Measurements from ENCODE around the gene RNF157.
"Not testable (repeated sequence)": the region's sequence is repeated elsewhere in the genome, so short reads cannot be mapped to it uniquely, and the experiment has no call there.

The RNF157 gene

GRCh38 chr17:76270127-76270592, 29.9 kb upstream of the RNF157 start:
- no peak for DNase-seq

- DNase-seq = no peak
These were observed 29.0 kb upstream of the RNF157 start for GRCh38 chr17:76268991-76269981.

- DNase-seq = no peak
These were observed 27.9 kb upstream of the RNF157 start for GRCh38 chr17:76268015-76268749.

- DNase-seq = not testable (repeated sequence)
These were observed 27.3 kb upstream of the RNF157 start for GRCh38 chr17:76267581-76268001.

GRCh38 chr17:76267051-76267576, 26.8 kb upstream of the RNF157 start:
- no peak for DNase-seq

GRCh38 chr17:76266244-76266938, 26.1 kb upstream of the RNF157 start:
- DNase-seq = no peak

- DNase-seq = no peak
These were observed 25.4 kb upstream of the RNF157 start for GRCh38 chr17:76265624-76266243.

- DNase-seq = peak; percentile 98
These were observed 24.7 kb upstream of the RNF157 start, which contains the start of gene UBALD2 for GRCh38 chr17:76264755-76265623. UBALD2 (plus strand) TSS chr17:76265348; CDS start chr17:76265506, 158 bp downstream.

- DNase-seq = no peak
These were observed 24.1 kb upstream of the RNF157 start for GRCh38 chr17:76264425-76264754.

GRCh38 chr17:76263896-76264295, 23.6 kb upstream of the RNF157 start:
- DNase-seq = no peak

- no peak for DNase-seq
These were observed 22.5 kb upstream of the RNF157 start for GRCh38 chr17:76262732-76263344.

GRCh38 chr17:76261421-76262215, 21.3 kb upstream of the RNF157 start:
- no peak for DNase-seq

GRCh38 chr17:76260669-76261068, 20.4 kb upstream of the RNF157 start:
- no peak for DNase-seq

- no peak for DNase-seq
These were observed 19.9 kb upstream of the RNF157 start for GRCh38 chr17:76260220-76260619.

GRCh38 chr17:76256430-76257050, 16.2 kb upstream of the RNF157 start:
- not testable (repeated sequence) for DNase-seq

- no peak for DNase-seq
These were observed 15.6 kb upstream of the RNF157 start for GRCh38 chr17:76255801-76256429.

GRCh38 chr17:76254275-76254674, 14.0 kb upstream of the RNF157 start:
- DNase-seq = no peak

- DNase-seq = no peak
These were observed 13.5 kb upstream of the RNF157 start for GRCh38 chr17:76253841-76254240.

Measured in 8988T (cell line).